IPS-20b (cell line): Measurements from ENCODE around the gene STON1.
"Not testable (repeated sequence)": the region's sequence is repeated elsewhere in the genome, so short reads cannot be mapped to it uniquely, and the experiment has no call there.

Source experiments
- H3K27ac ChIP-seq: one replicate; pipeline ENCODE4 v1.5.1; 2013; ENCODE audit warnings: low read length
- H3K27me3 ChIP-seq: 2 replicates; pipeline ENCODE4 v1.6.1; 2013; ENCODE audit warnings: mild to moderate bottlenecking, low read length, inconsistent platforms; ENCODE audit not compliant: insufficient read depth
- H3K36me3 ChIP-seq: 2 replicates; pipeline ENCODE4 v1.6.1; 2013; ENCODE audit warnings: low read depth, mild to moderate bottlenecking, inconsistent platforms, low read length, moderate library complexity; ENCODE audit not compliant: insufficient read depth
- H3K4me1 ChIP-seq: 2 replicates; pipeline ENCODE4 v1.6.1; 2013; ENCODE audit warnings: mild to moderate bottlenecking, control low read depth, inconsistent platforms, low read length, moderate library complexity; ENCODE audit not compliant: insufficient read depth
- H3K4me3 ChIP-seq: 2 replicates; pipeline ENCODE4 v1.5.1; 2013; ENCODE audit warnings: mild to moderate bottlenecking, low read length, inconsistent platforms
- H3K9ac ChIP-seq: 2 replicates; pipeline ENCODE4 v1.6.1; 2013; ENCODE audit warnings: low read depth, mild to moderate bottlenecking, inconsistent platforms, low read length, moderate library complexity
- H3K9me3 ChIP-seq: 2 replicates; pipeline ENCODE4 v1.6.1; 2013; ENCODE audit warnings: mild to moderate bottlenecking, low read depth, low read length, inconsistent platforms; ENCODE audit not compliant: insufficient read depth

The STON1 gene

GRCh38 chr2:48583961-48584360 is 54.0 kb downstream of the STON1 start:
- Histone ChIP-seq H3K9me3 (no peaks in the 10 kb centered on the region), H3K9ac (no peak overlapping the region), H3K27ac (no peak overlapping the region), H3K27me3 (peaks cover 8% of the 10 kb centered on the region; the same call in 1 of the 2 replicates), H3K4me3 (no peak overlapping the region), H3K36me3 (no peaks in the 10 kb centered on the region), H3K4me1 (peaks cover 17% of the 10 kb centered on the region; the same call in 1 of the 2 replicates)

- no peaks in the 10 kb centered on the region for H3K9me3 ChIP-seq
- no peaks in the 10 kb centered on the region for H3K36me3 ChIP-seq
- H3K27me3 ChIP-seq: peaks cover 8% of the 10 kb centered on the region; the same call in 1 of the 2 replicates
- no peak overlapping the region for H3K27ac ChIP-seq
- H3K4me1 ChIP-seq: peaks cover 17% of the 10 kb centered on the region; the same call in 1 of the 2 replicates
- H3K9ac ChIP-seq: no peak overlapping the region
- no peak overlapping the region for H3K4me3 ChIP-seq
Observed at GRCh38 chr2:48584551-48584950, 54.6 kb downstream of the STON1 start.

- Histone ChIP-seq H3K27ac (no peak overlapping the region), H3K36me3 (no peaks in the 10 kb centered on the region), H3K9me3 (no peaks in the 10 kb centered on the region), H3K9ac (no peak overlapping the region), H3K4me1 (peaks cover 17% of the 10 kb centered on the region; the same call in 1 of the 2 replicates), H3K4me3 (no peak overlapping the region), H3K27me3 (peaks cover 8% of the 10 kb centered on the region; the same call in 1 of the 2 replicates)
Observed at GRCh38 chr2:48586433-48586832, 56.5 kb downstream of the STON1 start.

- Histone ChIP-seq H3K36me3 (no peaks in the 10 kb centered on the region), H3K4me3 (no peak overlapping the region), H3K9ac (no peak overlapping the region), H3K27me3 (peaks cover 8% of the 10 kb centered on the region; the same call in 1 of the 2 replicates), H3K27ac (no peak overlapping the region), H3K9me3 (no peaks in the 10 kb centered on the region), H3K4me1 (peaks cover 17% of the 10 kb centered on the region; the same call in 1 of the 2 replicates)
Observed at GRCh38 chr2:48587560-48587959, 57.6 kb downstream of the STON1 start.

- H3K9me3 ChIP-seq: no peaks in the 10 kb centered on the region
- H3K9ac ChIP-seq: no peak overlapping the region
Observed at GRCh38 chr2:48587961-48588360, 58.0 kb downstream of the STON1 start.

GRCh38 chr2:48588745-48589144 is 58.8 kb downstream of the STON1 start:
- no peak overlapping the region for H3K4me3 ChIP-seq
- no peak overlapping the region for H3K27ac ChIP-seq
- peaks cover 8% of the 10 kb centered on the region; the same call in 1 of the 2 replicates for H3K27me3 ChIP-seq
- peaks cover 17% of the 10 kb centered on the region; the same call in 1 of the 2 replicates for H3K4me1 ChIP-seq
- H3K9ac ChIP-seq: no peak overlapping the region
- no peaks in the 10 kb centered on the region for H3K9me3 ChIP-seq
- no peaks in the 10 kb centered on the region for H3K36me3 ChIP-seq

More at GRCh38 chr2:48587961-48588360, 58.0 kb downstream of the STON1 start:
- Histone ChIP-seq H3K27ac (no peak overlapping the region), H3K36me3 (no peaks in the 10 kb centered on the region), H3K4me3 (no peak overlapping the region), H3K4me1 (peaks cover 17% of the 10 kb centered on the region; the same call in 1 of the 2 replicates), H3K27me3 (peaks cover 8% of the 10 kb centered on the region; the same call in 1 of the 2 replicates)

- H3K36me3 ChIP-seq: no peaks in the 10 kb centered on the region
- H3K9ac ChIP-seq: no peak overlapping the region
- peaks cover 8% of the 10 kb centered on the region; the same call in 1 of the 2 replicates for H3K27me3 ChIP-seq
- H3K27ac ChIP-seq: no peak overlapping the region
- no peaks in the 10 kb centered on the region for H3K9me3 ChIP-seq
- H3K4me3 ChIP-seq: no peak overlapping the region
- peaks cover 17% of the 10 kb centered on the region; the same call in 1 of the 2 replicates for H3K4me1 ChIP-seq
Observed at GRCh38 chr2:48589170-48589767, 59.3 kb downstream of the STON1 start.

GRCh38 chr2:48590017-48590416 is 60.1 kb downstream of the STON1 start:
- Histone ChIP-seq H3K27ac (no peak overlapping the region), H3K4me1 (peaks cover 12% of the 10 kb centered on the region; the same call in 1 of the 2 replicates), H3K27me3 (peaks cover 8% of the 10 kb centered on the region; the same call in 1 of the 2 replicates), H3K36me3 (no peaks in the 10 kb centered on the region), H3K9me3 (no peaks in the 10 kb centered on the region), H3K4me3 (no peak overlapping the region), H3K9ac (no peak overlapping the region)

GRCh38 chr2:48592067-48592466 is 62.1 kb downstream of the STON1 start:
- Histone ChIP-seq H3K9ac (no peak overlapping the region), H3K27me3 (no peaks in the 10 kb centered on the region), H3K4me1 (no peaks in the 10 kb centered on the region; the same call in 1 of the 2 replicates), H3K36me3 (no peaks in the 10 kb centered on the region), H3K4me3 (no peak overlapping the region), H3K9me3 (no peaks in the 10 kb centered on the region), H3K27ac (no peak overlapping the region)

GRCh38 chr2:48596751-48597150 is 66.8 kb downstream of the STON1 start:
- H3K4me3 ChIP-seq, H3K9me3 ChIP-seq: not testable (repeated sequence)

GRCh38 chr2:48597492-48597891 is 67.5 kb downstream of the STON1 start:
- H3K4me1 ChIP-seq: no peaks in the 10 kb centered on the region
- no peak overlapping the region for H3K27ac ChIP-seq
- H3K4me3 ChIP-seq: no peak overlapping the region
- no peak overlapping the region for H3K9ac ChIP-seq
- H3K27me3 ChIP-seq: no peaks in the 10 kb centered on the region
- no peaks in the 10 kb centered on the region for H3K9me3 ChIP-seq
- H3K36me3 ChIP-seq: no peaks in the 10 kb centered on the region

More at GRCh38 chr2:48596751-48597150, 66.8 kb downstream of the STON1 start:
- H3K27ac ChIP-seq, H3K4me1 ChIP-seq, H3K27me3 ChIP-seq, H3K36me3 ChIP-seq, H3K9ac ChIP-seq: not testable (repeated sequence)

- no peak overlapping the region for H3K4me3 ChIP-seq
- no peaks in the 10 kb centered on the region for H3K36me3 ChIP-seq
- no peaks in the 10 kb centered on the region for H3K9me3 ChIP-seq
- no peaks in the 10 kb centered on the region for H3K4me1 ChIP-seq
- H3K27ac ChIP-seq: no peak overlapping the region
- no peak overlapping the region for H3K9ac ChIP-seq
- H3K27me3 ChIP-seq: no peaks in the 10 kb centered on the region
Observed at GRCh38 chr2:48600204-48600813, 70.4 kb downstream of the STON1 start.
